Neural crest cell (in vitro differentiated cells): ENCODE data around the gene CRIM1. TPM values are rescaled to one million over a fixed set of nuclear protein-coding genes. Genes with fewer than 3 reads are reported as not detected.

Experiments used
- DNase-seq: peaks from one replicate; pipeline ENCODE4 v3.0.0; 2021; ENCODE audit warnings: low read depth, mixed read lengths, low spot score
- H3K27ac Mint-ChIP-seq: one replicate; pipeline ENCODE4 v1.8.0; 2021; ENCODE audit warnings: mild to moderate bottlenecking, mixed read lengths; ENCODE audit not compliant: unreplicated experiment
- H3K27me3 Mint-ChIP-seq: 2 replicates; pipeline ENCODE4 v1.8.0; 2021; ENCODE audit warnings: low read depth, mild to moderate bottlenecking, mixed read lengths
- H3K36me3 Mint-ChIP-seq: 2 replicates; pipeline ENCODE4 v1.8.0; 2021; ENCODE audit warnings: low read depth, mild to moderate bottlenecking, mixed read lengths
- H3K4me1 Mint-ChIP-seq: 2 replicates; pipeline ENCODE4 v1.8.0; 2021; ENCODE audit warnings: mixed read lengths
- H3K4me3 Mint-ChIP-seq: one replicate; pipeline ENCODE4 v1.8.0; 2021; ENCODE audit warnings: mild to moderate bottlenecking, mixed read lengths
- H3K9me3 Mint-ChIP-seq: 2 replicates; pipeline ENCODE4 v1.8.0; 2021; ENCODE audit warnings: mixed read lengths
- CTCF ChIP-seq: fragments of 200-600 bp; sonication (generic); conservative IDR thresholded peaks from 2 replicates; pipeline ENCODE4 v1.5.0; 2021; ENCODE audit warnings: antibody characterized with exemption, mild to moderate bottlenecking
- total RNA-seq: library from RNA; stranded (reverse); gene quantifications from 2 replicates; pipeline ENCODE4 v1.2.1, GENCODE V29; 2021

Gene CRIM1
- total RNA-seq, 1 donor from 2014 or later: 13.8 TPM

DNA sequence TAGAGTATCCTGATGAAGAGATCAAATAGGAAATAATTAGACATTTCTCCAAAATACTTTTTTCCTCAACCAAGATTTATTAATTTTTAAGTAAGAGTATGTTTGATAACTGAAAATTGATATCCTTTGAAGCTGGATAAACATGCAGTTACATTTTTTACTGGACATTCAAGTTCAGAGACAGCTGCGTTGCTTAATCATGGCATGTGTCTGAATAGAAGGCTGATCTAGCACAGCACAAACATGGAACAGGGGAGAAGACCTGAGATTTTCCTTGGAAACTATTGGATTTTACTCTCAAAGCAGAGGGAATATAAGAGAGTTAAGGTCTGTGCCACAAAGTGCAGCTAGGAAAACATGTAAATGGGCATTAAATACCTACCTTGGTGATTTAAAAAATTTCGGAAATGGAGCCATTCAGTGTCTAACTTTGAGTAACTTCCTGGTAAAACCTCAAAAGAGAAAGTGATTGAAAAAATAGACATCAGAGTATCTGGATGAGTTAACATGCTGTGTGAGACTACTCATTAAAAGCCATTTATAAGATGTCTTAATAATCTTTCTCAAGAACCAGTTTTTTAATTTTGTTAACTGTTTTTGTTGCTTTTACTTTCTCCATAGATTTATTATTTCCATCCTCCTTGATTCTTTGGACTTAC, 31.8 kb downstream of the CRIM1 start:
- Mint-ChIP-seq H3K4me1 (peaks cover under 1% of the 10 kb centered on the region), H3K27ac (no peak overlapping the region)

GRCh38 chr2:36388472-36388871, 32.9 kb downstream of the CRIM1 start:
- Mint-ChIP-seq H3K27me3 (no peaks in the 10 kb centered on the region), H3K4me3 (no peak overlapping the region), H3K9me3 (no peaks in the 10 kb centered on the region), H3K36me3 (no peaks in the 10 kb centered on the region), H3K27ac (no peak overlapping the region), H3K4me1 (peaks cover 8% of the 10 kb centered on the region)
- no peak for TF ChIP-seq CTCF
- no peak for DNase-seq

More for the DNA sequence above, 31.8 kb downstream of the CRIM1 start:
- no peaks in the 10 kb centered on the region for H3K36me3 Mint-ChIP-seq
- no peak overlapping the region for H3K4me3 Mint-ChIP-seq
- H3K9me3 Mint-ChIP-seq: no peaks in the 10 kb centered on the region
- no peak for TF ChIP-seq CTCF
- no peaks in the 10 kb centered on the region for H3K27me3 Mint-ChIP-seq
- DNase-seq: no peak

GRCh38 chr2:36389091-36389564, 33.5 kb downstream of the CRIM1 start:
- Mint-ChIP-seq H3K27me3 (no peaks in the 10 kb centered on the region), H3K36me3 (no peaks in the 10 kb centered on the region), H3K9me3 (no peaks in the 10 kb centered on the region), H3K4me3 (no peak overlapping the region), H3K27ac (no peak overlapping the region), H3K4me1 (peaks cover 8% of the 10 kb centered on the region)
- TF ChIP-seq CTCF: no peak
- no peak for DNase-seq

GRCh38 chr2:36389577-36389976, 34.0 kb downstream of the CRIM1 start:
- no peaks in the 10 kb centered on the region for H3K9me3 Mint-ChIP-seq
- no peak for TF ChIP-seq CTCF
- no peak overlapping the region for H3K4me3 Mint-ChIP-seq
- peaks cover 8% of the 10 kb centered on the region for H3K4me1 Mint-ChIP-seq
- no peak for DNase-seq
- H3K27me3 Mint-ChIP-seq: no peaks in the 10 kb centered on the region
- no peaks in the 10 kb centered on the region for H3K36me3 Mint-ChIP-seq
- H3K27ac Mint-ChIP-seq: no peak overlapping the region

DNA sequence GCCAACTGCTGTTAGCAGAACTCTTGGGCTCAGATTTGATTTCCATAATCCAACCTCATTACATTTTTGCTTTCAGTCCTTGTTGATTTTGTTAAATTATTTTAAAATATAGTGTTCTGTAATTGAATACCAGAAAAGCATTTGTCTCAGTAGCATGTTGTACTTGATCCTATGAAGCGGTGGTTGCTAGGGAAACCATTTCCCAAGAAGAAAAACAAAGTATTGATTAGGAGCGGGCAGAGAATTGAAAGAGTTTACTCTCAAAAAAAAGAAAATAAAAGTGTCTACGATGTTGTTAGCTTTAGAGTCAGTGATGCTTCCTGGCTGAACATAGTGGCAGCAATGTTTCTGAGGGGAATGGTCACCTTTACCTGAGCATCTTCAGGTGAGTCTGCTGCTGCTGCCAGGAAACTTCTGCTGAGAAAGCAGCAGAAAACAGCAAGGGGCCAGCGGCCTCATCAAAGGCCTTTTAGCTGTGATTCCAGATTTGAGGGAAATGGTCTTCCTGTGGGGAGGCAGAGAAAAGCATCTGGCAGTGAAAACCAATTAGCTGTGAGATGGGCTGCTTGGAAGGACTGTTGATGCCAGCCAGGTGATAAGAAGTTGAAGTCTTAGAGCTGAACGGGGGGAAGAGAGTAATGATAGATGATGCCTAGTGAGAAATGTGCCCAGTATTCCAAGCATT, 37.1 kb downstream of the CRIM1 start:
- DNase-seq: no peak
- peaks cover 8% of the 10 kb centered on the region for H3K4me1 Mint-ChIP-seq

More for the DNA sequence above, 37.1 kb downstream of the CRIM1 start:
- Mint-ChIP-seq H3K27ac (no peak overlapping the region), H3K27me3 (no peaks in the 10 kb centered on the region), H3K4me3 (no peak overlapping the region), H3K9me3 (no peaks in the 10 kb centered on the region), H3K36me3 (no peaks in the 10 kb centered on the region)
- no peak for TF ChIP-seq CTCF
